Left kidney (tissue), 2 donors: ENCODE results near the gene F2R. TPM values are rescaled to one million over a fixed set of nuclear protein-coding genes. Genes with fewer than 3 reads are reported as not detected.

Experiments
- DNase-seq: peaks from one replicate; pipeline ENCODE4 v3.0.0-alpha.2; 2013
- polyA plus RNA-seq: library from polyadenylated mRNA; unstranded; fragments of 120-200 nt; gene quantifications from one replicate; pipeline ENCODE4 v1.2.1, GENCODE V29; 2013; ENCODE audit not compliant: insufficient read length

Gene F2R
- polyA plus RNA-seq, 1 donor, result 59.9 TPM

DNA sequence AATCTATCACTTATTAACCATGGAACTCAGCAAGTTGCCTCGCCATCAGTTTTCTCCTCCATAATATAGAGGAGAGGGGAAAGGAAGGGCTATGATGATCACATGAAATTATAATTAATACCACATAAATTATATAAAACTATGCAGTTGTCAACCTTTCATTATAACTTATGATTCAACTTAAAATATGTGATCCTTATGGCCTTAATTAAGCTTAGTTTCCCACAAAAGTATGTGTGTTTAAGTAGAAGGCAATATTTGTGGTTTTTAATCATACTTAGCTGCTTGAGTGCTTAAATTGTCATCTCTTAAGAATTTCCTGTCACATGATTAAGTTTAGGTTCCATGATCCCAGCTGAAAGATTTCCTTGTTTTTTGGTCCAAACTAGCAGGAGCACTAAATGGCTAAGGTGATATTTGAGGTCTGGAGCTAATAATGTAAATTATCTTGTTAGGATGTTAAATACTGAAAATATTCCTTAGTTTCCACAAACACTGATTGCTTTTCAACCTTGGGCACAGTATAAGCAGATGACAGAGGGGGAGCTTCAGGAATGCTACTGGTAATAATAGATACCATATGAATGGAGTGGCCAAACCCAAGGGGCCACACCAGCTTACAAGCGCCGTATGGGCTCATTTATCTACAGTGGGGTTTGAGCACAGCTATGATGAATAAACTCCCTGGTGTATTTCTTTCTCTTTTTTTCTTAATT, 26.4 kb upstream of the F2R start:
- no peak for DNase-seq

DNA sequence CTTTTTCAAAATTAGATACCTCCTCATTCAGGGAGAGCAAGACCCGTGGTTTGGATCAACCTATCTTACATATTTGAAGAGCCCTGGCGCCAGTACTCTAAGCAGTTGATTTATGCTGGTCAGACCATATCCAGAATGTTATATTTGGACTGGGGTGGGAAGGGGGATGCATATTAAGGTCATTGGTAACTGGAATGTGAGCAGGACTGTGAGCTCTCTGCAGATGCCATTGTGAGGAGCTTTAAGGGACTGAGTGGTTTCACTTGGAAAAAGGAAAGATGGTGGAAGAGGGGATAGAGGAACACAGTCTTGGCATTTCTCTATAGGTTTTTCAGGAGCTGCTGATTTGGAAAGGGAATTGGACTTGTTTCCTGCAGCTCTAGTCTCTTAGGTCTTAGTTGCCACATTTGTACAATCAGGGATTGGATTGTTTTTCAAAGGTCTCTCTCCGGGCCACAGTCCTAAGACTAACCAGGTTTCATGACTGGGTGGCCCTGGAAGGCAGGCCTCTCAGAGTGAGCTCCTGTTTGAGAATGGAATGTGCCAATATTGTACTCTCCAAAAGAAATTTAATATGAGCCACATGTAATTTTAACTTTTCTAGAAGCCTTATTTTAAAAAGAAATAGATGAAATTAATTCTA, 25.8 kb upstream of the F2R start:
- DNase-seq, result no peak

DNA sequence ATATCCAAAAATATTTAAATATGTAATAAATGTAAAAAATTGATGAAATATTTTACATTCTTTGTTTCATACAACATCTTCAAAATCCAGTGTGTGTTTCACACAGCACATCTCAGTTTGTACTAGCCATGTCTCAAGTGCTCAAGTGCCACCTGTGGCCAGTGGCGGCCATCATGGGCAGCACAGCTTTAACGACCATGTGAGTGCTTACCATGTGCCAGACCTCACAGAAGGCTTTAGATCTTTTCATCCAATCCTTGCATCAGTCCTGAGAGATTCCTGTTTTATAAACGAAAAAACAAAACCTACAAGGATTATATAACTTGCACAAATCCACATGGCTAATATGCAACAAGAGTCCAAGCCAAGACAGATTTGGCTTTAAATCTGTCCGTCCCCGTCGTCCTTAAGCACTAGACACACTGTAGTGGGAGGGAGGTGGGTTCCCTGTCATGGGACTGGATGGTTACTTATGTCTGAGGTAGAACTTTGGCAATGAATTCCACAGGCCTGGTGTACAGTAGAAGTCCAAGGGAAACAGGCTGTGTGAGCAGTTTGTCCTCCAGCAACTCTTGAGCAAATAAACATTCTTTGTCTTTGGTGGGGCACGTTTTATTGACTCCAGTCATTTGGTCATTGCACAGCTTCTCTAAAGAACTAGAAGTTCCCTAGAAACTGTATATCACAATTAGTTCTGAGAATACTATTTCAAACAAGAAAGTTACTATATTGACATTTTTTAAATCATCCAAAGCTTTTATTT, 25.0 kb upstream of the F2R start:
- no peak for DNase-seq

DNA sequence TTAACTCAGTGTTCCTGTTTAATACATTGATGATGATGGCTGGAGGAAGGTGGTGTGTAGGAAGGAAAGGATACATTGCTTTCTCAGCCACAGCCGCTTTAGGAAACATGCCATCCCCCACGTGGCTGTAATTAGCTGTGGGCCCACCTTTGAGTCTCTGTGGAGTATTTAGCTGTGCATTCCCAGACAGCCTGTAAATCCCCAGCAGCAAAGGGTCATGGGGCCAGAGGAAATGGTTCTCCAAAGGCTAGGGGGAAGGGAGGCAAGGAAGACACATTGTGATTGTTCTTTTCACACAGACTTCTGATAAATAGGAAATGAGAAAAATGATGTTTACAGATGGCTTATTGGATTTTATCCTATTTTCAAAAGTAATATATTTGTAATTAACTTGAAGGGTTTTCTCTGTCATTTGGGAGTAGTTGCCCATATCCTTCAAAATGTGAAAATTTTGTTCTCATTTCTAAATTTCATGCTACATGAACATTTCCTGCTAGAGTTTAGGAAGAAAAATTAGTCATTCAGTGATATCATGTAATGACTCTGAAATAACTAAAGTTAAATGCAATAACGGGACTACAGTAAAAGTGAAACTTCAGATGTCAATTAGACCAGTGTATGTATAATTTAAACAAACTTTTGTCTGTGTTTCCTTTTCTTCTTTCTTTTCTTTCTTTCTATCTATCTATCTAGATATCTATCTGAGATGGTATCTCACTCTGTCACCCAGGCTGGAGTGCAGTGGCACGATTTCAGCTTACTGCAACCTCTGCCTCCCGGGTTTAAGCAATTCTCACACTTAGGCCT, 24.3 kb upstream of the F2R start:
- DNase-seq, result peak; percentile 45

DNA sequence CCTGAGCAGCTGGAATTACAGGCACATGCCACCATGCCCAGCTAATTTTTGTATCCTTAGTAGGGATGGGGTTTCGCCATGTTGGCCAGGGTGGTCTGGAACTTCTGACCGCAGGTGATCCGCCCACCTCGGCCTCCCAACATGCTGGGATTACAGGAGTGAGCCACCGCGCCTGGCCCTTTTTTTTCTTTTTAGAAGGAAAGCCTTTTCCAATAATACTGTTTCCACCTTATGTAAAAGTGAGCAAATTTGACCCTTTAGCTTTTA, 23.7 kb upstream of the F2R start:
- no peak for DNase-seq

DNA sequence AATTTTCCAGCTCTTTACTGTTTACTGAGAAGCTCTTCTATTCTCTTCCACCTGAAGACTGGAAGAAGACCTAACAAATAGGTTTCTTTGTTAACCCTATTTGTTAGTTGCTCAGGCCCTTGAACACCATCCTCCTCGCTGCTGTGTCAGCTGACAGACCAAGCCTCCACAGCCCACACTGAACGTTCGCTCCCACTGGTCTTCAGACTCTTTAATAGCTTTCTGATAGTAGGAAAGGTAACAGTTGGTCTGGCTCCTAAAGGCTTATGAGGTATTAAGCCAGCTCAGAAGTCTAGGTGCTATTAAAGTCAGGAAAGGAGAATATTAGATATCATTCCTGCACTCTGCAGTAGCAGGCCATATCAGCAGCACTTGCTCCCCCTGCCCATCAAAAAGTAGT, 23.3 kb upstream of the F2R start:
- DNase-seq, result no peak

DNA sequence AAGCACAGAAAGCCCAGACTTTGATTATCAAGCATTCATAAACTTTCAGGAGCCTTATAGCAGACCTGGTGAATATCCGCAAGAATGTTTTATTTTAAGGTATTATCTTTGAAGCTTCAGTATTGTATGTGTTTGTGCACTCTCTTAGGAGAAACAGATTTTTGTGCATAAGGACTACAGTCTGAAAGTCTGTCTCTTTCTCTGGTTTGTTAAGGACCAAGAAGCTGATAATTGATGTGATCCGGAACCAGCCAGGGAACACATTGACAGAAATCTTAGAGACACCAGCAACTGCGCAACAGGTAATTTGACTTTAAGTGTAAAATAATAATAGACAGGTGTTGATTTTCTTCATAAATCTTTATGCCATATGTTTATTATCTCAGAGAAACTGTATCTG, 22.8 kb upstream of the F2R start:
- no peak for DNase-seq

DNA sequence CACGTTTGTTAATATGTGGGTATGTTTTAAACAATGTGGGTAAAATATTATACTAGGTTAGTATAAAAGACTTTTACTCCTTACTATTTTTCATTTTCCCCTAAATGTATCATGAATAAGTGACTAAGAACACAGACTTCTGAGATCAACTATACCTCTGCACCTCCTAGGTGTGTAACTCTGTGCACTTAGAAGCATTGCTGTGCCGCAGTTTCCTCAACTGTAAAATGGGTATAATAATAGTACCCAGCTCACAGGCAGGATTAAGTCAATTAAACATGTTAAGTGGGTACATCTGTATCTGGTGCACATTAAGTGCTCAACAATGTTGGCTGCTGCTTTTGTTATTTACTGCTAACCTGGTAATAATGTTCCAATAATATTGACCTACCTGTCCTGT, 21.6 kb upstream of the F2R start:
- no peak for DNase-seq

DNA sequence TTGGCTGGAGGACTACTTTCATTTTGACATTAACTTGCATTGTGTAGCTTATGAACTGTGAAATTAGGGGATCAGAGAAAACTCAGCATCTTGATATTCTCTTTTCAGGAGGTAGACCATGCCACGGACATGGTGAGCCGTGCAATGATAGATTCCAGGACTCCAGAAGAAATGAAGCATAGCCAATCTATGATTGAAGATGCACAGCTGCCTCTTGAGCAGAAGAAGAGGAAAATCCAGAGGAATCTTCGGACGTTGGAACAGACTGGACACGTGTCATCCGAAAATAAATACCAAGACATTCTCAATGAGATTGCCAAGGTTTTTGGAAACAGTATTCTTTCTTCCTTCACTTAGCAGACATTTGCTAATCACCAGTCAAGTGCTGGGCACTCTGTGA, 20.6 kb upstream of the F2R start:
- DNase-seq, result no peak

DNA sequence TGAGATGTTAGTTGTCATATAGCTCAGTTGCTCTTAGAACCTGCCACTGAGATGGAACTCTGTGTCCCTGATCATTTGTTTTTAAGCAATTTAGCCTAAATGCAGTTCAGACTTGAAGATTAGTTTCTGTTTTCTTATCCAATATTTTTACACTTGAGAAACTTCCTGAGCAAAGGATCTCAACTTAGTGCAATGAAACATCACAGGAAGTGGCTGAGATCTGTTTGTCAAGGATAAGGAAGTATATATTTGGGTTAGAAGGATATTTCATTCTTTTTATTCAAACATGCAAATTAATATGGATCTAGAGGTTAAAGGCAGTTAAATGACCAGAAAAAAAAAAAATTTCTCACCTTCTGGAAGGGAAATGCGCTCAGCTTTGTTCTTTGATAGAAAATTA, 19.7 kb upstream of the F2R start:
- DNase-seq, result no peak

DNA sequence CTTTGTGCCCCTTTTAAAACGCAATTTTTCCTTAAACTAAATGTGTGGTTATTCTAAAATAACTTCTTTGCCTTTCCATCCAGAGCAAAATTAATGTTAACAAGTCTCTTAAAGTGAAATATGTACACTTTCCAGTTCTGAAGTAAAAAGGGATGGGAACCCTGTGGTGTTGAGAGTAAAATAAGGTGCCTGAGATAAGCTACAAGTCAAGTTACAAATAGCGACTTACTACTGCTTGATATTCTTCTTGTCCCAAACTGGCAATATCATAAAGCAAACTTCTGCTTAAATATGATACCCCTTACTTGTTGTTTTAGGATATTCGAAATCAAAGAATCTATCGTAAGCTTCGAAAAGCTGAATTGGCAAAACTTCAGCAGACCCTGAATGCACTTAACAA, 18.3 kb upstream of the F2R start:
- DNase-seq, result no peak

DNA sequence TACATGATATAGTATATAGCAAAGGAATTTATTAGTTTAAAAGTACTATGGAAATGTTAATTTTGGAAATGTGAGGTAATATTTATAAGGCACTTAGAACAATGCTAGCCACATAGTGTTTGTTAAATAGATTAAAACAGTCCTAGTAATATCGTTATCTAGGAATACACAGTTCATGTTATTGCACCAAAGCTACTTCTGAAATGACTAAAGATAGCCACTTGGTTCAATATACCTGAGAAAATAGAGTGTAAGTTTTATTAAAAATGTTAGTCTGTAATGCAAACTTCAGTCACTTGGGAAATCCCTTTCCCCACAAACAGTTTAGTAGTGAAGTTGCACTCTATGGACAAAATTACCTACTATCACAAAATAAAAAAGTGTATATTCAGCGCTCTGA, 15.4 kb upstream of the F2R start:
- no peak for DNase-seq

DNA sequence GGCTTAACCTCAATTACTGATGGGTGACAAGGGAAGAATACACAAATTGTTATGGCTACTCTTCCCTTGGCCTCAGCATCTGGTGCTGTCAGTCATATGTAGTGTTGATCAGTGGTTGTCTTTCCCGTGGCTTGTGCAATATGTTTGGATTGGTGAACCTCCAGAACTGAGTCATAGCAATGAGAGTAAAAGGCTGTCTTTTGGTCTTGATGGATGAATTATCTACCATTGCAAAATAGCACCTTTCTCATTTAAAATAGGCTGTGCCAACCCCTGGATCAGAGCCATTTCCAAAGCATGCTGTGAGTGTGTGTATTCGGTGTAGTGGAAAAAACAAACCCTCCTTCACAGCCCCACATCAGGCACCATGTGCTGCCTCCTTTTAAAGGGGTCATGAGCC, 14.6 kb upstream of the F2R start:
- no peak for DNase-seq

DNA sequence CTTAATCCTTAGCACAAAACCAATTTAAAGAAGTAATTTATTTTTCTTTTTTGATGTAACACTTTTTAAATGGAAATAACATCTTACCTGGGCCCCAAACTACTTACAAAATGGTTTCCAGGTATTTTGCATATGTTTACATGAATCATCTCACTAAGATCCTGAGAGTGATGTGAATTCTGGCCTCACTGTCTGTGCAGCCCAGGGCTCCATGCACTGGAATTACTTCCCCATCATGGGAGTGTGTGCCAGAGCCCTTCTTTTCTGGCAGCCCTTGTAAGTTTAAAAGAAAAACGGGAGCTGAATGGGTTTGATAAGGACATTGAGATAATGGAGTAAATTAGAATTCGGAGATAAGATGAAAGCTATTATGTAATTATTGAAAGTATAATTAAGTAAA, 12.2 kb upstream of the F2R start:
- DNase-seq, result no peak

DNA sequence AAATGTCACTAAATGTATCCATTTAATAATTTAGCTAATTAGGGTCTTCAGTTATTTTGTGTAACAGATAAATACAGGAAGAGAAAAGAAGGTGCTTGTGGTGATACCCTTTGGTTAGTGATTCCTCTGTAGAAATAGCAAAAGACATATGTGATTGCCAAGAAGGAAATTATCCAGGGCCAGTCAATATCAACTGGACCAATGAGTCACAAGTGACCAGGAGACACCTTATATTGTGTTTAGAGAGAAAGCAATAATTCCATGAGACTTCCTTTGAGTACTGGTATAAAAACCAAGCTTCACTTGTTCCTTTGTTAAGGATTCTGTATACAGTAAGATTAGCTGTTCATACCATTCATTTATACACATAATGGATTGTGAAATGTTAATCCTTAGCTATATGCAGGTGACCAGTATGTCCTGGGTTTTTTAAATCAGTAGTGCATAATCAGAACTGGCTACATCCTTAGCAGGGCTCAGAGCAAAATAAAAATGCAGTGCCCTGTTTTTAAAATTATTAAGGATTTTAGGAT, 11.7 kb upstream of the F2R start:
- no peak for DNase-seq

DNA sequence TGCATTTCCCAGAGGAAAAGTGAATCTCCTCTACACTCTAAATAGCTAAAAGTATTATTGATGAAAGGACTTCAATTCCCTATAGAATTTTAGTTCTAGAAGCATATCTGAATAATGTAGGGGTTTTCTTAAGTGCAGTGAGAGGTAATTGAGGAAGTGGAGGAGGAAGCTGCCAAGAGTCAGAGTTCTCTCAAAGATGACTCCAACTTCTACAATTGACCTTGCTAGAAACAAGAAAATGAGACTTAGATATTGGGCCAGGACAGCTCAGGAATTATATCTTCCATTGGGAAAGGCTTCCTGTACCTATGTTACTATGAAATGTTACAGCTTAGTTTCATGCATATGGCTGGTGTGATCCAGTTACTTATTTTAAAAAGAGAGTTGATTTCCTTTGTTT, 10.4 kb upstream of the F2R start:
- DNase-seq, result no peak

DNA sequence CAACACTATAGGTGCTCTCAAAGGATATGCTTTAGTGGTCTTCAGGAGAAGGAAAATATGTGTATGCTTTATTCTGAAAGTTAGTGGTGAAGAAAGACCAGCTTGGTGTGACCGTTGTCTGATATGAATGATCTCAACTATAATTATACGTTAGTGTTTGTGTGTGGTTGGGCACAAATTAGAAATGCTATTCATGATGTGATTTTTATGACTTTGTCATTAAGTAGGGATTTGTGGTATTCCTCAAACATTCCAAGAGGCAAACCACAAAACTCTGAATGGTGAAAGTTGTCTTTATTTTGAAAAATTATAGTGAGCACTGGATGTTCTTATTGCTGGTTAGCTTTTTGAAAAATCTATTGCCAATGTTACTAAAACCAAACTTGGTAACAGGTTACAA, 6.2 kb upstream of the F2R start:
- DNase-seq, result no peak

DNA sequence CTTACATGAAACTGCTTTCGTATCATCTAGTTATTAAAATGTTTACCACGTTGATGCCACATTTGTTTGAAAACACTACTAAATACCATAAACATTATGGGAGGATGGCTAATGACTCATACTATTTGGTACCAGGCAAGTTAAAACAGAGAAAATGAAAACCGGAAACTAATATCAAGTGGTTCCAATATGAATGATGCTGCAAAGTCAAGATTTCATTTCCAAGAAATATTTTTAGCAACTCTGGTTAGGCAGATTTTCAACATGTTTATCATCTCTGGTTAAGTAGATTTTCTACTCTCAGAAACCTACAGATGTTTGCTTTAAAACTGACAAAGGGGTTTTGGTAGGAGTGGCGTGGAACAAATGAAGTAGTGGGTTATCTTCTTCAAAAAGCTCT, 4.9 kb upstream of the F2R start:
- DNase-seq, result no peak

DNA sequence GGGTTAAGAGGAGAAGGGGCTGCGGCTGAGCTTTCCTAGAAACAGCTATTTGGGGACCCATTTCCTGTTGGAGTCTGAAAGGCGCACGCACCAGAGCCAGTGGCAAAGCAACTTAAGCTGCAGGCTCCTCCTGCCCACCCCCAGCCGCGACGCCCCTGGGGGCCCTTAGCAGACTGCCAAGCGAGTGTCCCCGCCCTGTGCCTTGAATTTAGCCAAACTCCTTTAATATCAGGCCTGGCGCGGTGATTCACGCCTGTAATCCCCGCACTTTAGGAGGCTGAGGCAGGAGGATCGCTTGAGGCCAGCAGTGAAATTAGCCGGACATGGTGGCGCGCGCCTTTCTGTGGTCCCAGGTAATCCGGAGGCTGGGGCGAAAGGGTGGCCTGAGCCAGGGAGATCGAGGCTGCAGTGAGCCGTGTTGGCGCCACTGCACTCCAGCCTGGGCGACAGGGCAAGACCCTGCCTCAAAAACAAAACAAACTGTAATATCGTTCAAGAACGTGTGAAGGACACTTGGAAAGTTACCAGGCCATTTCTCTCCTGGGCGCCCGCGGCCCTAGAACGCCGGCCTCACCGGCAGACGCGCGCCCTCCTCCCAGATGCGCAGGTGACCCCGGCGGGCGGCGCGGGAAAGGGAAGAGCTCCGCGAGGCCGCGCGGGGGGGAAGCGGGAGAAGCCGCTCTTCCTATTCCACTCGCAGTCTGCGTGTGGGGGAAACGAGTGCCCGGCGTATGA, 1.0 kb upstream of the F2R start:
- no peak for DNase-seq

DNA sequence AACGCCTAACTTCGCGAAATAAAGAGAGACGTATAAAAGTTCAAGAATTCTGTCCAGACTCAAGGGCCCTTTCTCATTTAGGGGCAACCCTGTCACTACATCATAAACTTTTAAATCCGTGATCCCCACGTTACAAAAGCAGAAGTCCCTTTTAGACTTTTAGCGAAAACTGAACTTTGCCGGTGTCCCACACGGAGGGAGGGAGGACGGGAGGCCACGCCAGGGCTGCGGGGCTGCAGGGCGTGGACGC, 515 bp upstream of the F2R start:
- DNase-seq, result peak; percentile 46

DNA sequence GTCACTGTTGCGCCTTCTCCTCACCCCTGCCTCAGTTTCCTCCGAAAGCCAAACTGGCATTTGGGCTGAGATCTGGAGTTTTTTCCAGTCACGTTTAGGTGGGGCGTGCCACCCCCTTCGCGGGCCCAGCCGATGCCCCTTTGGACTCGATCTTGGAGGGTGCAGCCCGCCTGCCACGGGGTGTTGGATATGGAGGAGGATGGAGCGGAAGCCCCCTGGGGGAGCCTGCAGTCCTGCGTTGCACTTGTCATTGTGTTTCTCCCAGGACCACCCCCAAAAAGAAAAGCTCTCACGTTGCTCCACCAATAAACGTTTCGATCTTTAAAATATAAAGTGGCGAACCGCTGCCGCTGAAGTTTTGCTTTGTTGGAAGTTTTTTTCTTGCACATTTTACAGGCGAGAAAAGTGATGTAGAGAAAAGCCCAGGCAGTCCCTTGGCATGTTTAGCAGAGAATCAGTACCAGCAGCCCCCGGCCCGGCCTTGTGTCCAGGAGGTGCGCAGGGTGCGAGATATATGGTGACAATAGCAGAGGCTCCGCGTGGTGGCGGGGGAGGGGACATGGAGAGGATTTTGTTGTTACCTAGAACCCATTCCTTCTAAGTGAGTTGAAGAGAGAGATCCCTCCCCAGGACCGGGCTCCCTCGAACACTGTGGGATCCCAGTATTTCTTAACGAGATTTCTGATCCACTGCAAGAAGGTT, 681 bp downstream of the F2R start:
- peak; percentile 45 for DNase-seq
